ENCODE results near the gene TIMM17A.

TIMM17A gene

GRCh38 chr1:201985355-201985754, 30.1 kb downstream of the TIMM17A start:
- DNase-seq = no peak

- no peak for DNase-seq
Measured at GRCh38 chr1:201988601-201989000, 33.3 kb downstream of the TIMM17A start.

- no peak for DNase-seq
Measured at GRCh38 chr1:201989354-201990128, 34.2 kb downstream of the TIMM17A start.

- no peak for DNase-seq
Measured at GRCh38 chr1:201990427-201990826, 35.1 kb downstream of the TIMM17A start.

- DNase-seq = peak; percentile 5
Measured at GRCh38 chr1:201999625-202000238, 44.4 kb downstream of the TIMM17A start.

GRCh38 chr1:202002507-202002906, 47.2 kb downstream of the TIMM17A start:
- DNase-seq = no peak

GRCh38 chr1:202004711-202005110, 49.4 kb downstream of the TIMM17A start:
- DNase-seq = no peak

- DNase-seq = no peak
Measured at GRCh38 chr1:202005958-202006357, 50.7 kb downstream of the TIMM17A start.

GRCh38 chr1:202007304-202007703, 52.0 kb downstream of the TIMM17A start:
- no peak for DNase-seq

- no peak for DNase-seq
Measured at GRCh38 chr1:202007805-202008489, 52.6 kb downstream of the TIMM17A start.

GRCh38 chr1:202009326-202010179, 54.2 kb downstream of the TIMM17A start:
- DNase-seq = peak; percentile 59

- no peak for DNase-seq
Measured at GRCh38 chr1:202010180-202011015, 55.1 kb downstream of the TIMM17A start, which contains the start of gene ELF3. TSS of gene ELF3 (plus strand) at chr1:202010587. CDS start at chr1:202011137, 550 bp downstream.

GRCh38 chr1:202011994-202012393, 56.7 kb downstream of the TIMM17A start:
- no peak for DNase-seq

GRCh38 chr1:202012544-202013478, 57.5 kb downstream of the TIMM17A start:
- DNase-seq = no peak

GRCh38 chr1:202013603-202014002, 58.3 kb downstream of the TIMM17A start:
- DNase-seq = no peak

- DNase-seq = no peak
Measured at GRCh38 chr1:202014060-202014459, 58.8 kb downstream of the TIMM17A start.

GRCh38 chr1:202014915-202015661, 59.8 kb downstream of the TIMM17A start:
- DNase-seq = no peak

- DNase-seq = no peak
Measured at GRCh38 chr1:202015662-202015937, 60.3 kb downstream of the TIMM17A start.

- no peak for DNase-seq
Measured at GRCh38 chr1:202016022-202016810, 60.9 kb downstream of the TIMM17A start.

All from activated naive CD4-positive, alpha-beta T cell treated with Interleukin-2 at 50 U/mL for 16 hours (primary cell).